HepG2 (cell line): Measurements from ENCODE around the gene SLC26A4. TPM values are rescaled to one million over a fixed set of nuclear protein-coding genes. Genes with fewer than 3 reads are reported as not detected.
A peak's percentile ranks its signal among the peaks of the same experiment; 100 is the strongest.

Experiments used
- FLYWCH1 ChIP-seq: sonication (generic); formaldehyde crosslinking; IDR thresholded peaks from 2 replicates; pipeline ENCODE4 v1.8.1; 2023; ENCODE audit warnings: mild to moderate bottlenecking, missing genetic modification reagents
- HNRNPH1 ChIP-seq: fragments of 200-400 bp; formaldehyde crosslinking; optimal IDR thresholded peaks from 2 replicates; pipeline ENCODE3; 2017; ENCODE audit warnings: mild to moderate bottlenecking, low read depth, low read length
- JUN ChIP-seq: sonication (generic); formaldehyde crosslinking; IDR thresholded peaks from 2 replicates; pipeline ENCODE4 v1.4.0; 2020; ENCODE audit warnings: mild to moderate bottlenecking, missing genetic modification reagents
- MAZ ChIP-seq, 2 experiments: sonication (generic) in 1 of 2; formaldehyde crosslinking in 1 of 2; IDR thresholded peaks; 2 replicates each; pipeline versions ENCODE4 v1.5.0 to v1.6.1; 2012 to 2020; ENCODE audit warnings: low read depth in 2 of 2, mild to moderate bottlenecking in 2 of 2, borderline replicate concordance in 1 of 2, improper control_type of control experiment in 1 of 2, low read length in 1 of 2, missing genetic modification reagents in 1 of 2, moderate library complexity in 1 of 2
- MTA3 ChIP-seq: sonication (generic); formaldehyde crosslinking; IDR thresholded peaks from 2 replicates; pipeline ENCODE4 v1.4.0; 2020; ENCODE audit warnings: missing genetic modification reagents
- MXI1 ChIP-seq: IDR thresholded peaks from 3 replicates; pipeline ENCODE4 v1.6.1; 2012; ENCODE audit warnings: low read depth, low read length, inconsistent platforms, borderline replicate concordance
- PPARG ChIP-seq: conservative IDR thresholded peaks from 2 replicates; pipeline ENCODE4 v1.6.1; 2016; ENCODE audit warnings: missing biosample characterization, missing genetic modification reagents
- RBAK ChIP-seq: sonication (generic); formaldehyde crosslinking; IDR thresholded peaks from 2 replicates; pipeline ENCODE4 v1.5.1; 2020; ENCODE audit warnings: mild to moderate bottlenecking, missing genetic modification reagents
- TRIM24 ChIP-seq: sonication (generic); formaldehyde crosslinking; IDR thresholded peaks from 2 replicates; pipeline ENCODE4 v1.8.0; 2022; ENCODE audit warnings: mild to moderate bottlenecking, missing genetic modification reagents
- ZBTB25 ChIP-seq: IDR thresholded peaks from 2 replicates; pipeline ENCODE4 v1.6.1; 2018; ENCODE audit warnings: missing genetic modification reagents
- ZFP41 ChIP-seq: sonication (generic); formaldehyde crosslinking; IDR thresholded peaks from 2 replicates; pipeline ENCODE4 v1.4.0; 2020; ENCODE audit warnings: mild to moderate bottlenecking, missing genetic modification reagents, borderline replicate concordance
- ZFP62 ChIP-seq: sonication (generic); formaldehyde crosslinking; IDR thresholded peaks from 2 replicates; pipeline ENCODE4 v1.4.0; 2020; ENCODE audit warnings: missing genetic modification reagents
- ZNF292 ChIP-seq: sonication (generic); formaldehyde crosslinking; IDR thresholded peaks from 2 replicates; pipeline ENCODE4 v1.8.1; 2022; ENCODE audit warnings: mild to moderate bottlenecking, low read depth, missing genetic modification reagents, borderline replicate concordance
- ZNF333 ChIP-seq: sonication (generic); formaldehyde crosslinking; IDR thresholded peaks from 2 replicates; pipeline ENCODE4 v1.4.0; 2020; ENCODE audit warnings: mild to moderate bottlenecking, missing genetic modification reagents, borderline replicate concordance
- ZNF350 ChIP-seq: sonication (generic); formaldehyde crosslinking; IDR thresholded peaks from 2 replicates; pipeline ENCODE4 v1.4.0; 2020; ENCODE audit warnings: mild to moderate bottlenecking, low read depth, missing genetic modification reagents, borderline replicate concordance
- ZNF383 ChIP-seq: sonication (generic); formaldehyde crosslinking; IDR thresholded peaks from 2 replicates; pipeline ENCODE4 v1.4.0; 2020; ENCODE audit warnings: missing genetic modification reagents, mild to moderate bottlenecking, borderline replicate concordance
- ZNF512B ChIP-seq: sonication (generic); formaldehyde crosslinking; IDR thresholded peaks from 2 replicates; pipeline ENCODE4 v1.5.1; 2020; ENCODE audit warnings: missing genetic modification reagents, mild to moderate bottlenecking, borderline replicate concordance
- ZNF724P ChIP-seq: sonication (generic); formaldehyde crosslinking; IDR thresholded peaks from 2 replicates; pipeline ENCODE4 v1.8.0; 2022; ENCODE audit warnings: missing genetic modification reagents, borderline replicate concordance
- ZNF737 ChIP-seq: sonication (generic); formaldehyde crosslinking; IDR thresholded peaks from 2 replicates; pipeline ENCODE4 v1.5.0; 2020; ENCODE audit warnings: missing genetic modification reagents, mild to moderate bottlenecking, borderline replicate concordance
- polyA plus RNA-seq, 8 experiments: library from polyadenylated mRNA; depleted of rRNA in 3 of 8; stranded (reverse) in 7 of 8; unstranded in 1 of 8; fragments of >200 nt; fragmentation: Illumina TruSeq in 4 of 8; extraction: Trizol in 4 of 8; gene quantifications; 2 replicates each; pipeline versions ENCODE4 v1.2.1 to v1.2.3, GENCODE V29; 2011 to 2016; ENCODE audit warnings: low read depth in 4 of 8, missing spikeins in 1 of 8, mixed read lengths in 1 of 8; ENCODE audit not compliant: insufficient read depth in 1 of 8
- total RNA-seq, 5 experiments: library from RNA; depleted of rRNA; stranded (reverse); fragments of >200 nt; fragmentation: Illumina TruSeq; extraction: Trizol; gene quantifications; 2 replicates each; pipeline ENCODE4 v1.2.3, GENCODE V29; 2016; ENCODE audit warnings: low read depth in 1 of 5
- TF ChIP-seq, protein P1 (sequence below): sonication (generic); formaldehyde crosslinking; IDR thresholded peaks from 2 replicates; pipeline ENCODE4 v1.5.0; 2020; ENCODE audit warnings: missing genetic modification reagents
- TF ChIP-seq, protein P2 (sequence below): sonication (generic); formaldehyde crosslinking; IDR thresholded peaks from 2 replicates; pipeline ENCODE4 v1.5.0; 2020; ENCODE audit warnings: mild to moderate bottlenecking, missing genetic modification reagents

The SLC26A4 gene
- total and polyA plus RNA-seq, 2 of the 13 experiments (the other 11 are each of a cell fraction or from before 2014, with no cell fraction given): 0.08 to 0.11 TPM

DNA sequence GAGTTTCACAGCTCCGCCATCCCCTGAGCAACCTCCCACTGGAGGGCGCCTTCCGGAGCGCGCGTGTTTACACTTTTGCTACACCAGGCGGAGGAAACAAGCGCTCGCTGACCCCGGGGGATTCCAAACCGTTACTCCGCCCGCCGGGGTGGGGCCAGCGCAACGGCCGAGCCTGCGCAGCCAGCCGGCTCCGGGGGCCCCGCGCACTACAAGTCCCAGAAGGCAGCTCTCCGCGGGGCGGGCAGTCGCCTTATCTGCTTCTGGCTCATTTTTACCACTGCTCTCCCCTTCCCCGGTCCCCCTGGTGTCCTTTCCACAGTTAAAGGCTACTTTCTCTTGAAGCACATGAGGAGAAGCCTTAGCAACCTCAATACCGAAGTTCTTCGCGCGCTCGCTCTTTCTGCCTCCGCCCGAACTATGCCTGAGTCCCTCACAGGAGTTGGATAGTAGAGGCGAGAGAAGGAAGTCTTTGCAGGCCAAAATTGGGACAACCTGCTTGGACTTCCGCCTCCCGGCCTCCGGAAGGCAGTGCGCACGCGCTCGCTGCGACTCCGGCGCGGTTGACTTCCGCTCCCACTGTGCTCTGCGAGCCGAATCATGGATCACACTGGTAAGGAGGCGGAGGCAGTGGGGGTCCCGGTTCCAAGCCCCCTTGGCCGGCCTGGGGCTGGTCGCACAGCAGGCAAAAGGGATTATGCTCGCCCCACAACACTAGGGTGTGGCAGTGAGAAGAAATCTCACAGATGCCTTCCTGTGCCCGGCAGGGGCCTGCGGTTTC lies 83.1 kb downstream of the SLC26A4 start, which contains the start of gene CBLL1 (continued):
- TF ChIP-seq MAZ (IDR thresholded peaks at IDR 0.05; ENCODE audit: borderline replicate concordance, low read depth, low read length) (peak; percentile 79; the same call in 1 of the 2 replicates), MAZ (CRISPR knock-in tag; IDR thresholded peaks at IDR 0.05; ENCODE audit: low read depth) (peak; percentile 37; the same call in 1 of the 2 replicates), ZBTB25 (CRISPR knock-in tag) (peak; percentile 46), MXI1 (peak; percentile 54; the same call in 1 of the 3 replicates), ZNF333 (CRISPR knock-in tag) (peak; percentile 56; the same call in 1 of the 2 replicates), TRIM24 (CRISPR knock-in tag) (0 out of 2 replicates have a peak, but pooled peaks have one; percentile 30), ZNF512B (CRISPR knock-in tag) (no peak), MTA3 (CRISPR knock-in tag) (no peak), ZNF292 (CRISPR knock-in tag) (no peak), FLYWCH1 (CRISPR knock-in tag) (no peak; the same call in 1 of the 2 replicates), ZFP62 (CRISPR knock-in tag) (no peak), JUN (CRISPR knock-in tag) (no peak), ZNF350 (CRISPR knock-in tag) (peak; percentile 91), ZNF724P (CRISPR knock-in tag) (no peak), PPARG (0 out of 2 replicates have a peak, but pooled peaks have one; percentile 12), ZNF737 (CRISPR knock-in tag) (no peak), HNRNPH1 (no peak), ZNF383 (no peak), ZFP41 (no peak; the same call in 1 of the 2 replicates), RBAK (no peak)
- TF ChIP-seq, protein P1, sequence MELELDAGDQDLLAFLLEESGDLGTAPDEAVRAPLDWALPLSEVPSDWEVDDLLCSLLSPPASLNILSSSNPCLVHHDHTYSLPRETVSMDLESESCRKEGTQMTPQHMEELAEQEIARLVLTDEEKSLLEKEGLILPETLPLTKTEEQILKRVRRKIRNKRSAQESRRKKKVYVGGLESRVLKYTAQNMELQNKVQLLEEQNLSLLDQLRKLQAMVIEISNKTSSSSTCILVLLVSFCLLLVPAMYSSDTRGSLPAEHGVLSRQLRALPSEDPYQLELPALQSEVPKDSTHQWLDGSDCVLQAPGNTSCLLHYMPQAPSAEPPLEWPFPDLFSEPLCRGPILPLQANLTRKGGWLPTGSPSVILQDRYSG (CRISPR knock-in tag): no peak
- TF ChIP-seq, protein P2, sequence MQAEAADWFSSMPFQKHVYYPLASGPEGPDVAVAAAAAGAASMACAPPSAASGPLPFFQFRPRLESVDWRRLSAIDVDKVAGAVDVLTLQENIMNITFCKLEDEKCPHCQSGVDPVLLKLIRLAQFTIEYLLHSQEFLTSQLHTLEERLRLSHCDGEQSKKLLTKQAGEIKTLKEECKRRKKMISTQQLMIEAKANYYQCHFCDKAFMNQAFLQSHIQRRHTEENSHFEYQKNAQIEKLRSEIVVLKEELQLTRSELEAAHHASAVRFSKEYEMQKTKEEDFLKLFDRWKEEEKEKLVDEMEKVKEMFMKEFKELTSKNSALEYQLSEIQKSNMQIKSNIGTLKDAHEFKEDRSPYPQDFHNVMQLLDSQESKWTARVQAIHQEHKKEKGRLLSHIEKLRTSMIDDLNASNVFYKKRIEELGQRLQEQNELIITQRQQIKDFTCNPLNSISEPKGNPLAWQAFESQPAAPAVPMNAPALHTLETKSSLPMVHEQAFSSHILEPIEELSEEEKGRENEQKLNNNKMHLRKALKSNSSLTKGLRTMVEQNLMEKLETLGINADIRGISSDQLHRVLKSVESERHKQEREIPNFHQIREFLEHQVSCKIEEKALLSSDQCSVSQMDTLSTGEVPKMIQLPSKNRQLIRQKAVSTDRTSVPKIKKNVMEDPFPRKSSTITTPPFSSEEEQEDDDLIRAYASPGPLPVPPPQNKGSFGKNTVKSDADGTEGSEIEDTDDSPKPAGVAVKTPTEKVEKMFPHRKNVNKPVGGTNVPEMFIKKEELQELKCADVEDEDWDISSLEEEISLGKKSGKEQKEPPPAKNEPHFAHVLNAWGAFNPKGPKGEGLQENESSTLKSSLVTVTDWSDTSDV: 0 out of 2 replicates have a peak, but pooled peaks have one; percentile 86
